RKO (cell line): ENCODE results near the gene ARHGAP42.
A peak's percentile ranks its signal among the peaks of the same experiment; 100 is the strongest.

Source experiments
- DNase-seq: peaks from one replicate; pipeline ENCODE4 v3.0.0-alpha.2; 2016; ENCODE audit warnings: low spot score

Gene ARHGAP42

GRCh38 chr11:100918551-100919500 lies 231.7 kb downstream of the ARHGAP42 start:
- DNase-seq = no peak

- DNase-seq = no peak
These were observed 233.5 kb downstream of the ARHGAP42 start for GRCh38 chr11:100920593-100920992.

DNA sequence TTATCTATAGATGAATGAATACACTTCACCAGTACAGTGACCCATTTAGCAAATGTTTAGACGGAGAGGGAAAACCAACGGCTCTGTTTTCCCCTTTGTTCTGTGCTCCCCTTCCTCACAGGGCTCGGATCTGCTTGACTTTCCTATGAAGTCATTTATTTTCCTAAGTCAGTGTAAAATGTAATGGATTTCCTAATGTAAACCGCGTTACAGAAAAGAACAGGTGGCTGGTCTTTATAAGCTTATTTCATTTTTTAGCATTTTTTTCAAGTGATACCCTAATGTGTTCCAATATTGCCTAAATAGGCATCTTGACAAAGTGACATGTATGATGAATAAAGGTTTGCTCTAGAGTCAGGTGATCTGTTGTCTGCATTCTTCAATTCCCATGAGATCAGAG lies 235.0 kb downstream of the ARHGAP42 start:
- DNase-seq = no peak

DNA sequence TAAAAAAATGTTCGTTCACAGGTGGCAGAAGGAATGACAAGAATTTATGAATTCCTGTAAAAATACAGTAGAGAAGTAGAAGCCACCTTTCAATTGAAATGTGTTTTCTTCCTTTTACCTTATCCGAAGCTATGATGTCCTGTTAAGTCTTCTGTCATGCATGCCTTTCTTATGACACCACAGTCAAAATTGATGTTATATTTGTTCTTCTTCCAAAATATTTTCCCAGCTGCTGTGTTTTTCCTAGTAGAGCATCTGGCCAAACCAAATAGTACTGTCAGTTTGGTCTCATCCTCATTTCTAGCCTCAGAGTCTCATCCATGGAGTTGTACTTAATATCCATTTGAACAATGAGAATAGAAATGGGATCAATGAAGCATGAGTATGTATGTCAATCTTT lies 236.5 kb downstream of the ARHGAP42 start:
- DNase-seq = no peak

DNA sequence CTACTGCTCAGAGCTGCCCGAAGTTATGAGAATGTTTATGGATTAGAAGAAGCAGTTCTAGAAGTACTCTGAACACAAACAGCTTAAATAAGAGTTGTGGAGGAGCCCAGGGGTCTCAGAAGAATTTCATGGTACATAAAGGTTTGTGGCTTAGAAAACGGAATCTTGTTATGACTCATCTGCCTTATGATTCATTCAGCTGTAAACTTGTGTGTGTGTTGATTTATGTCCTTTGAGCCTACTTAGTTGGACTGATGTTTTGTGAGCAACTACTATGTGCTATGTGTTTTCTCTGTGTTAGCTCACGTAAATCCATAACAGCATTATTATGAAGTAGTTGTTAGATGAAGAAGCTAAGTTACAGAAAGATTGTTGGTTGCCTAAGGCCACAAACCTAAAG lies 238.8 kb downstream of the ARHGAP42 start:
- DNase-seq = peak; percentile 83

DNA sequence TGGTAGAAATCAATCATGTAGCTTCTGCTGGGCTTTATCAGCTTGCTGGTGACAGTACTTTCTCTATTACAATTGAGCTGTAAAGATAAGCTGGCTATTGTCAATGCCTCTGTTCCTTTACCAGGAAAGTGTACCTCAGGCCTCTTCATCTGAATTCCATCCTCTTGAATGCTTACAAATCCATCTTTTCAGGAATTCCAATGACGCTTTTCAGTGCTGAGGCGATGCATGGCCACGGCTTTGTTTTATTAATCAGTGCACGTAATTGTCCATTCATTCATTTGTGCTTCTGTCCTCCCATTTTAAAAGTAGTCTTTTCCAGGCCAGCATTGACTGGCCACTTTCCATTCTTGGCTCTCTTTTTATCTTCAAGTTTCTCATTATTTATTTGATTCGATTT lies 240.5 kb downstream of the ARHGAP42 start:
- no peak for DNase-seq

- no peak for DNase-seq
These were observed 241.3 kb downstream of the ARHGAP42 start for GRCh38 chr11:100928426-100928825.

- DNase-seq = peak; percentile 23
These were observed 242.3 kb downstream of the ARHGAP42 start for GRCh38 chr11:100929377-100929776.

- DNase-seq = peak; percentile 76
These were observed 243.2 kb downstream of the ARHGAP42 start for GRCh38 chr11:100930185-100930778.

DNA sequence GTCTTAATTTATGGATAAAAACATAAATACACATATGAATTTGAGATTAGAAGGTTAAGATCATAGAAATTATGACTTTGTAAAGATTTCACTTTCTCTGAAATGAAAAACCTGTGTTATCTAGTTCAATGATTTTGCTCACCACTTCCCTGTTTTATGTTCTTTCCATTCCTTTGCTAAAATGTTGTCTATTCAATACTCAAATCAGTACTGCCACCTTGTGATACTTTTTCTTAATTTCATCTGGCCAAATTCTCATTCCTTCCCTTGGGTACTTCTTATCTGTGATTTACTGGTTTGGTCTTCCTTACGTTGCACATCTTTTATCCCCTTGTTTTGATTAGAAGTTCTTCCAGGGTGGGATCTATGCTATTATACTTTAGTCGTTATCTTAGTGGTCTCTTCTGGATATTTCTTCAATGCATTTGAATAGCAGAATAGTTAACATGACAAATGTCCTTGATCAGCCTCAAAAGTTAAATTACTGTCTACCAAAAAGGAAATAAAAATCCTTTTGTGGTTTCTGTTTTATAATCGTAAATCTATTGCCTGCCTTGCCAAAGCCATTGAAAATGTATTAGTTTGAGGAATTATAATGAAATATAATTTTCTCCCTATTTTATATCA lies 245.5 kb downstream of the ARHGAP42 start:
- DNase-seq = peak; percentile 71

GRCh38 chr11:100936781-100937180 lies 249.7 kb downstream of the ARHGAP42 start:
- no peak for DNase-seq

GRCh38 chr11:100939571-100939970 lies 252.5 kb downstream of the ARHGAP42 start:
- DNase-seq = no peak

- DNase-seq = no peak
These were observed 253.0 kb downstream of the ARHGAP42 start for GRCh38 chr11:100940111-100940510.

GRCh38 chr11:100941033-100941432 lies 253.9 kb downstream of the ARHGAP42 start:
- DNase-seq = no peak

GRCh38 chr11:100942016-100942415 lies 254.9 kb downstream of the ARHGAP42 start:
- DNase-seq = no peak

- no peak for DNase-seq
These were observed 261.8 kb downstream of the ARHGAP42 start for GRCh38 chr11:100948936-100949335.

GRCh38 chr11:100949443-100949842 lies 262.4 kb downstream of the ARHGAP42 start:
- DNase-seq = no peak

- DNase-seq = no peak
These were observed 268.2 kb downstream of the ARHGAP42 start for GRCh38 chr11:100955318-100955717.

- no peak for DNase-seq
These were observed 269.3 kb downstream of the ARHGAP42 start for GRCh38 chr11:100956351-100956750.

DNA sequence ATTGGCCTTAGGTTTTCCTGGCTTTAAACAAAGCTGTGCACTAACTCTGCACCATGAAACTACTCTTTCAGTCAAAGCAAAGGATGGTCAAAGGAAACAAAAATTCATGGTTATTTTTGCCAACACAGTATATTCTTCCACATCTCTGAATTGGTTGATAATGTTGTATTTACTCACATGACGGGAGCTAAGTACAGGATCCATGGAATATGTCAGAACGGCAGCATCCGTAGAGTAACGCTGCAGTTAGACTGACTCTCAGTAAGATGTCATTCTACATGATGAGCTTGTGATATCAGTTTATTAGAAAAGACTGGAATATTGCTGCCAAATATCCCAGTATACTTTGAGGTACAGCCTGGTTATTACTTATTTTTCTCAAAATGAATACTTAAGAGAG lies 270.4 kb downstream of the ARHGAP42 start:
- DNase-seq = no peak

- DNase-seq = peak; percentile 17
These were observed 274.5 kb downstream of the ARHGAP42 start for GRCh38 chr11:100961633-100962032.

DNA sequence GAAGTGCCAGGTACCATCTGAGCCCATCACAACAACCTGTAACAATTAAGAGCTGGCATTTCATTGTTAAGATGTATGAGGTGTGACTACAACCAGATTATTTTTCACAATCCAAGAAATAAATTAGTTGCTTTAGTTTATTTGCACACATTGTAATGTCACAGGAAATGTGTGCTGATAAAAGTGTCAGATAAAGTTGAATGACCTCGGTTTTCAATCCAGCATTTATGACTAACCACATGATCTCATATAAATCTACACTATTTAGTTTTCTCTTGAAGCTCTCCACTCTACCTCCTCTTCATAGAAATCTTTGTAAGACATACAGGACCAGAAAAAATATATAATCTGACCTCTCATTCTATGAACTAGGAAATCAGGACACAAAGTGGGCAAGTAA lies 276.3 kb downstream of the ARHGAP42 start:
- no peak for DNase-seq

- no peak for DNase-seq
These were observed 277.3 kb downstream of the ARHGAP42 start for GRCh38 chr11:100964435-100964834.
